ENCODE data around the gene NPTX2. TPM values are rescaled to one million over a fixed set of nuclear protein-coding genes. Genes with fewer than 3 reads are reported as not detected.

Gene NPTX2
- total and polyA plus RNA-seq, 2 of the 8 experiments (the other 6 are each of a cell fraction or from before 2014, with no cell fraction given): 18.4 to 19.2 TPM

- no peak for TF ChIP-seq YY1 (IDR thresholded peaks at IDR 0.05; ENCODE audit: low read depth, low read length)
These were observed 14.2 kb upstream of the NPTX2 start (continued) for GRCh38 chr7:98602755-98603398.
